ENCODE data around the gene SCARF2.
"Not testable (repeated sequence)": the region's sequence is repeated elsewhere in the genome, so short reads cannot be mapped to it uniquely, and the experiment has no call there.

The SCARF2 gene

DNA sequence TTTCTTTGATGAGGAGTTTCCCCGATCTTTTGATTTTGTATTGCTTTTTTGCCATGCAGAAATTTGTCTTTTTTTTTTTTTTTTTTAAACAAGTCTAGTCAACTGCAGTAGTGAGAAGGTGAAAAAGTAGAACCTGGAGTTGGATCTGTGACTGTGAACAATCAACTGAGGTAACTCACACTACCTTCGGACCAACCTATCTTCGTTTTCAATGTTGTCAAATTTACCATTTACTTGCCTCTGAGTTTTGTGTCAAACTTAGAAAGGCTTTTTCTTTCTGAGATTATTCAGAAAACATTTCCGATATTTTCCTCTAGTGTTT, 37.5 kb upstream of the SCARF2 start:
- H2AFZ ChIP-seq (ENCODE audit: low read depth, low read length), result no peak overlapping the region
- peaks cover 8% of the 10 kb centered on the region for H4K20me1 ChIP-seq (ENCODE audit: insufficient read depth, low read length)
- no peaks in the 10 kb centered on the region for H3K9me3 ChIP-seq (ENCODE audit: insufficient read depth, low read length)
- no peaks in the 10 kb centered on the region for H3K79me2 ChIP-seq (ENCODE audit: low read length)
- no peak overlapping the region for H3K27ac ChIP-seq (ENCODE audit: low read length)
- H3K4me3 ChIP-seq (ENCODE audit: low read length), result no peak overlapping the region
- TF ChIP-seq, protein P1, sequence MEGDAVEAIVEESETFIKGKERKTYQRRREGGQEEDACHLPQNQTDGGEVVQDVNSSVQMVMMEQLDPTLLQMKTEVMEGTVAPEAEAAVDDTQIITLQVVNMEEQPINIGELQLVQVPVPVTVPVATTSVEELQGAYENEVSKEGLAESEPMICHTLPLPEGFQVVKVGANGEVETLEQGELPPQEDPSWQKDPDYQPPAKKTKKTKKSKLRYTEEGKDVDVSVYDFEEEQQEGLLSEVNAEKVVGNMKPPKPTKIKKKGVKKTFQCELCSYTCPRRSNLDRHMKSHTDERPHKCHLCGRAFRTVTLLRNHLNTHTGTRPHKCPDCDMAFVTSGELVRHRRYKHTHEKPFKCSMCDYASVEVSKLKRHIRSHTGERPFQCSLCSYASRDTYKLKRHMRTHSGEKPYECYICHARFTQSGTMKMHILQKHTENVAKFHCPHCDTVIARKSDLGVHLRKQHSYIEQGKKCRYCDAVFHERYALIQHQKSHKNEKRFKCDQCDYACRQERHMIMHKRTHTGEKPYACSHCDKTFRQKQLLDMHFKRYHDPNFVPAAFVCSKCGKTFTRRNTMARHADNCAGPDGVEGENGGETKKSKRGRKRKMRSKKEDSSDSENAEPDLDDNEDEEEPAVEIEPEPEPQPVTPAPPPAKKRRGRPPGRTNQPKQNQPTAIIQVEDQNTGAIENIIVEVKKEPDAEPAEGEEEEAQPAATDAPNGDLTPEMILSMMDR (IDR thresholded peaks at IDR 0.05; ENCODE audit: low read depth, low read length), result no peak
- no peak for TF ChIP-seq EZH2phosphoT487 (IDR thresholded peaks at IDR 0.05; ENCODE audit: low read depth)
- no peaks in the 10 kb centered on the region for H3K27me3 ChIP-seq (ENCODE audit: low read depth, low read length)
- no peak overlapping the region for H3K4me2 ChIP-seq (ENCODE audit: low read length)
- peaks cover 10% of the 10 kb centered on the region for H3K36me3 ChIP-seq (replicated peaks; ENCODE audit: low read depth, low read length)
- H3K9ac ChIP-seq (ENCODE audit: low read length), result no peak overlapping the region
- H3K4me1 ChIP-seq (ENCODE audit: low read length), result peaks cover 8% of the 10 kb centered on the region

DNA sequence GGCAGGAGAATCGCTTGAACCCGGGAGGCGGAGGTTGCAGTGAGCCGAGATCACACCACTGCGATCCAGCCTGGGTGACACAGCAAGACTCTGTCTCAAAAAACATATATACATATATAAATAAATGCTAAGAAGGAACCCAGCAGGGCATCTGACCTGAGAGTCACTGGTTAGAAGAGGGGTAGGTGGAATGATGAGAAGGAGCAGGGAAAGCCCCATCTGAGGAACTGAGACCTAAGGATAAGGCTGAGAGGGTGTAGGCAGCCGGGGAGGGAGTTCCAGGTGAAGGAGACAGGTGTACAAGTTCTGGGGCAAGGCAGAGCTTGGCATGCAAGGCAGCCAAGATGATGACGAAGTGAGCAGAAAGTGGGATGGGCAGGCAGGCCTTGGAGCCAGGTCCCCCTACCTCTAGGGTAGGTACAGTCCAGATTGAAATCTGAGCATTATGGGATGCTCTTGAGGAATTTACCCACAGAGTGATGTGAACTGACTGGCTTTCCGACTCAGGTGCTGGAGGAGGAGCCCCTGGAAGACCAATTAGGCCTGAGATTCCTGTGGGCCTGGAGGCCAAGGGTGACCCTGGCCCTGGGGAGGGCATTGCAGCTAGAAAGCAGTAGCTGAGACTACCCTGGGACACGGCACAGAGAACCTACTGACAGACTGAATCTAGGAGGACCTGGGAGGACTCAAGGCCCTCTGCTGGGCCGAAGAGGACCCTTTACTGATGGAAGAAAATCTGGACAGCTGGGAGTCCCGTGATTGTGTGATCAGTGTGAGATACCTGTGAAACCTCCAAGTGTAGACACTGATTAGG, 35.2 kb upstream of the SCARF2 start:
- H3K4me2 ChIP-seq (ENCODE audit: low read length), result no peak overlapping the region; the same call in 1 of the 2 replicates
- H3K9ac ChIP-seq (ENCODE audit: low read length), result no peak overlapping the region
- no peak overlapping the region for H3K4me3 ChIP-seq (ENCODE audit: low read length)
- H2AFZ ChIP-seq (ENCODE audit: low read depth, low read length), result no peak overlapping the region
- no peak overlapping the region for H3K27ac ChIP-seq (ENCODE audit: low read length)
- H3K9me3 ChIP-seq (ENCODE audit: insufficient read depth, low read length), result no peaks in the 10 kb centered on the region
- peaks cover 8% of the 10 kb centered on the region for H3K4me1 ChIP-seq (ENCODE audit: low read length)
- peaks cover 12% of the 10 kb centered on the region for H3K36me3 ChIP-seq (replicated peaks; ENCODE audit: low read depth, low read length)
- H3K27me3 ChIP-seq (ENCODE audit: low read depth, low read length), result no peaks in the 10 kb centered on the region
- TF ChIP-seq EZH2phosphoT487 (IDR thresholded peaks at IDR 0.05; ENCODE audit: low read depth), result no peak
- TF ChIP-seq, protein P1 (IDR thresholded peaks at IDR 0.05; ENCODE audit: low read depth, low read length), result no peak
- peaks cover 8% of the 10 kb centered on the region for H4K20me1 ChIP-seq (ENCODE audit: insufficient read depth, low read length)
- H3K79me2 ChIP-seq (ENCODE audit: low read length), result no peaks in the 10 kb centered on the region

DNA sequence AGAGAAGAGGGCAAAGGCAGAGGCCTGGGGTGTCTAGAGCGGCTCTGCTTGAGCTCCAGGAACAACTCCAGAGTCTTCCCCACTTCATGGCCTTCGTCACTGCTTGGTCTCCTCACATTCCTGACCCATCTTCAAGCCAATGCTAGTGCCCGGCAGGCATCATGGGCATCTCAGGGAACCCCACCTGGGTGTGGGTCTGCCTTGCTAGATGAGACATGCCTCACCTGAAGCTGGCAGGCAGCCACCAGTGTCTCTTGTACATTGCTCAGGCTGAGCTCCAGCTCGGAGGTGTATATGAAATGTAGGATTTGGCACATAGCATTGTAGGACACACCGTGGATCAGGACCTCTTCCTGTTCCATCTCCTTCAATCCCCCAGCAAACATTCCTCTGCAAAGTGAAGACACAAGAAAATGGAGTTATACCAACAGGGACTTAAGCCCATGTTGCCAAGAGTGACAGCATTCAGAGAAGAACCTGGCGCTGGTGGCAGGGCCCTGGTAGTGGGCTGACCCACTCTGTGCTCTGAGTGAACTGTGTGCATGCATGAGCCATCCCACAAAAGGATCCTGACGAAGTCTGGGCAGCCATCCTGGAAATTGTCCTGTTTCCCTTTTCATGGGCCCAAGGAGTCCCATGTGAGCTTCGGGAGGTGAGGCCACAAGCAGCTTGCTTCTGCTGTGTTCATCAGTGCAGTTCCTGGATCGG, 33.7 kb upstream of the SCARF2 start:
- Histone ChIP-seq H3K36me3 (replicated peaks; ENCODE audit: low read depth, low read length) (peaks cover 12% of the 10 kb centered on the region), H3K4me1 (ENCODE audit: low read length) (peaks cover 8% of the 10 kb centered on the region), H2AFZ (ENCODE audit: low read depth, low read length) (no peak overlapping the region), H3K9me3 (ENCODE audit: insufficient read depth, low read length) (no peaks in the 10 kb centered on the region), H4K20me1 (ENCODE audit: insufficient read depth, low read length) (peaks cover 8% of the 10 kb centered on the region), H3K9ac (ENCODE audit: low read length) (no peak overlapping the region), H3K4me3 (ENCODE audit: low read length) (no peak overlapping the region), H3K27ac (ENCODE audit: low read length) (no peak overlapping the region), H3K79me2 (ENCODE audit: low read length) (no peaks in the 10 kb centered on the region), H3K4me2 (ENCODE audit: low read length) (no peak overlapping the region), H3K27me3 (ENCODE audit: low read depth, low read length) (no peaks in the 10 kb centered on the region)
- TF ChIP-seq EZH2phosphoT487 (IDR thresholded peaks at IDR 0.05; ENCODE audit: low read depth), result no peak
- TF ChIP-seq, protein P1 (IDR thresholded peaks at IDR 0.05; ENCODE audit: low read depth, low read length), result no peak

DNA sequence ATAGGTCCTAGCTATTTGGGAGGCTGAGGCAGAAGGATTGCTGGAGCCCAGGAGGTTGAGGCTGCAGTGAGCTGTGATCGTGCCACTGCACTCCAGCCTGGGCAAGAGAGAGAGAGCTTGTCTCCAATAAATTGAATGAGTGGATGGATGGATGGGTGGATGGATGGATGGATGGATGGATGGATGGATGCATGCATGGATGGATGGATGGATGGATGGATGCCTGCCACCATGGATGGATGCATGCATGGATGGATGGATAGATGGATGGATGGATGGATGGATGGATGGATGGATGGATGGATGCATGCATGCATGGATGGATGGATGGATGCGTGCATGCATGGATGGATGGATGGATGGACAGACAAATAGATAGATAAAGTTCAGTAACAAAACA, 32.9 kb upstream of the SCARF2 start:
- H3K27ac ChIP-seq (ENCODE audit: low read length); H4K20me1 ChIP-seq (ENCODE audit: insufficient read depth, low read length); H2AFZ ChIP-seq (ENCODE audit: low read depth, low read length); H3K79me2 ChIP-seq (ENCODE audit: low read length); H3K4me1 ChIP-seq (ENCODE audit: low read length); H3K27me3 ChIP-seq (ENCODE audit: low read depth, low read length); H3K4me3 ChIP-seq (ENCODE audit: low read length); H3K4me2 ChIP-seq (ENCODE audit: low read length); H3K9ac ChIP-seq (ENCODE audit: low read length); H3K9me3 ChIP-seq (ENCODE audit: insufficient read depth, low read length): not testable (repeated sequence)
- peaks cover 12% of the 10 kb centered on the region for H3K36me3 ChIP-seq (replicated peaks; ENCODE audit: low read depth, low read length)

Data from OCI-LY3 (cell line).